ENCODE measurements around the gene ZNF582. TPM values are rescaled to one million over a fixed set of nuclear protein-coding genes. Genes with fewer than 3 reads are reported as not detected.

The ZNF582 gene
- total and polyA plus RNA-seq, 7 donors = 2.0 to 5.5 (median 3.9) TPM

- DNase-seq = no peak
- H3K36me3 ChIP-seq = peaks cover 0 to 20% (median 4%) of the 10 kb centered on the region in 4 donors
- no peaks in the 10 kb centered on the region for H3K27me3 ChIP-seq
- intact Hi-C loops (cut with DNase I) = loop anchor here (5.0 kb wide), 2 partner anchors 77 to 167 kb away; partner anchors contain the start of genes ZNF470 and ZNF667
- 94 to 97% methylated on average over 4 of the region's 4 CpGs for WGBS, 2 donors
- H3K27ac ChIP-seq = no peak overlapping the region
- no peak overlapping the region for H3K4me3 ChIP-seq
- H3K4me1 ChIP-seq = peaks cover 0 to 17% (median 15%) of the 10 kb centered on the region in 4 donors
- TF ChIP-seq POLR2AphosphoS5 (IDR thresholded peaks at IDR 0.05) (no peak), POLR2A (IDR thresholded peaks at IDR 0.05) (no peak), EP300 (IDR thresholded peaks at IDR 0.05) (no peak), CTCF (IDR thresholded peaks at IDR 0.05) (no peak)
- peaks cover 0 to 11% (median 6%) of the 10 kb centered on the region in 4 donors for H3K9me3 ChIP-seq
Observed at GRCh38 chr19:56400485-56400884, 7.2 kb upstream of the ZNF582 start.

GRCh38 chr19:56398809-56399208 is 5.5 kb upstream of the ZNF582 start:
- no peak for DNase-seq
- 93 to 95% methylated on average over 5 of the region's 5 CpGs for WGBS, 2 donors
- Histone ChIP-seq H3K27ac (no peak overlapping the region), H3K9me3 (peaks cover 0 to 11% (median 6%) of the 10 kb centered on the region in 4 donors), H3K4me1 (peaks cover 0 to 10% (median 7%) of the 10 kb centered on the region in 4 donors), H3K27me3 (no peaks in the 10 kb centered on the region), H3K4me3 (no peak overlapping the region), H3K36me3 (peaks cover 0 to 20% (median 4%) of the 10 kb centered on the region in 4 donors)
- intact Hi-C loops (cut with DNase I) = loop anchor here (10.0 kb wide), 1 partner anchor 196 kb away; the partner anchor contains the start of gene ZNF71
- no peak for TF ChIP-seq EP300 (IDR thresholded peaks at IDR 0.05)
- TF ChIP-seq POLR2A (IDR thresholded peaks at IDR 0.05) = no peak
- TF ChIP-seq POLR2AphosphoS5 (IDR thresholded peaks at IDR 0.05) = no peak
- TF ChIP-seq CTCF (IDR thresholded peaks at IDR 0.05) = no peak

- intact Hi-C loops (cut with DNase I) = no loop called here
- 95 to 97% methylated on average over 8 of the region's 8 CpGs for WGBS, 2 donors
- TF ChIP-seq EP300 (IDR thresholded peaks at IDR 0.05) (no peak), POLR2A (IDR thresholded peaks at IDR 0.05) (no peak), POLR2AphosphoS5 (IDR thresholded peaks at IDR 0.05) (no peak), CTCF (IDR thresholded peaks at IDR 0.05) (no peak)
Observed at GRCh38 chr19:56383826-56384605, 9.3 kb downstream of the ZNF582 start.

GRCh38 chr19:56377105-56377924 is 16.0 kb downstream of the ZNF582 start:
- DNase-seq = no peak
- no peak overlapping the region for H3K4me3 ChIP-seq
- H3K27ac ChIP-seq = no peak overlapping the region
- H3K4me1 ChIP-seq = no peaks in the 10 kb centered on the region
- peaks cover 5 to 45% (median 22%) of the 10 kb centered on the region in 4 donors for H3K9me3 ChIP-seq
- H3K27me3 ChIP-seq = no peaks in the 10 kb centered on the region
- intact Hi-C loops (cut with DNase I) = no loop called here
- WGBS, 2 donors = 92 to 96% methylated on average over 11 of the region's 11 CpGs
- TF ChIP-seq EP300 (IDR thresholded peaks at IDR 0.05) (no peak), CTCF (IDR thresholded peaks at IDR 0.05) (no peak), POLR2AphosphoS5 (IDR thresholded peaks at IDR 0.05) (no peak), POLR2A (IDR thresholded peaks at IDR 0.05) (no peak)
- peaks cover 36 to 73% (median 57%) of the 10 kb centered on the region in 4 donors for H3K36me3 ChIP-seq

More at GRCh38 chr19:56383826-56384605, 9.3 kb downstream of the ZNF582 start:
- Histone ChIP-seq H3K27me3 (no peaks in the 10 kb centered on the region), H3K27ac (no peak overlapping the region), H3K4me1 (no peaks in the 10 kb centered on the region), H3K36me3 (peaks cover 4 to 59% (median 23%) of the 10 kb centered on the region in 4 donors), H3K9me3 (peaks cover 0 to 36% (median 3%) of the 10 kb centered on the region in 4 donors), H3K4me3 (no peak overlapping the region)
- DNase-seq = no peak
